Left renal pelvis (tissue), 4 donors: ENCODE results near the gene KRTAP22-1. TPM values are rescaled to one million over a fixed set of nuclear protein-coding genes. Genes with fewer than 3 reads are reported as not detected.

Experiments used
- DNase-seq, 4 donors: peaks; one replicate each; pipeline ENCODE4 v3.0.0-alpha.2; 2013; ENCODE audit warnings: low read depth in 4 of 4, low spot score in 3 of 4
- polyA plus RNA-seq, 4 donors: library from polyadenylated mRNA; unstranded; fragments of 120-200 nt; gene quantifications; one replicate each; pipeline ENCODE4 v1.2.1, GENCODE V29; 2013; ENCODE audit not compliant: insufficient read length in 4 of 4

Gene KRTAP22-1
- polyA plus RNA-seq = not detected

GRCh38 chr21:30600787-30601186, at the start of gene KRTAP22-1:
Gene KRTAP22-1, plus strand, starts transcription at chr21:30601087.
- no peak for DNase-seq

- DNase-seq = no peak
These were observed 48.1 kb upstream of the KRTAP22-1 start for GRCh38 chr21:30552782-30553181.

DNA sequence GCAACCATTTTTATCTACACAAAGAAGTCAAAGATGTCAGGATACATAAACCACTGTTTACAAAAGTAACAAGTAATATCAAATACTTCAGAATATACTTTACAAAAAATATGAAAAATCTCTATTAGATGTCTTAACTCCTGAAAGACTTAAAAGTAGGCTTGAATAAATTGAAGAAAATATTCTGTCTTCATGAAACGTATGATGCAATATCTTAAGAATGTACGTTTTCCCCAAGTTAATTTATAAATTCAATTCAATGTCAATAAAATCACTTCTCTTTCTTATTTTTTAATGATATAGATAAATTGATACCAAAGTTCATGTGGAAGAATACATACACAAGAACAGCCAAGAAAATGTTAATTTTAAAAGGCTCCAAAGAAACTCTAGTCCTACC, 45.8 kb upstream of the KRTAP22-1 start:
- DNase-seq = no peak

GRCh38 chr21:30561264-30561895, 39.5 kb upstream of the KRTAP22-1 start, which contains the start of gene KRTAP19-7:
Gene KRTAP19-7, minus strand, starts transcription at chr21:30561314. Its CDS starts 25 bp downstream, at chr21:30561289.
- no peak for DNase-seq

GRCh38 chr21:30561957-30562356, 38.9 kb upstream of the KRTAP22-1 start:
- no peak for DNase-seq

DNA sequence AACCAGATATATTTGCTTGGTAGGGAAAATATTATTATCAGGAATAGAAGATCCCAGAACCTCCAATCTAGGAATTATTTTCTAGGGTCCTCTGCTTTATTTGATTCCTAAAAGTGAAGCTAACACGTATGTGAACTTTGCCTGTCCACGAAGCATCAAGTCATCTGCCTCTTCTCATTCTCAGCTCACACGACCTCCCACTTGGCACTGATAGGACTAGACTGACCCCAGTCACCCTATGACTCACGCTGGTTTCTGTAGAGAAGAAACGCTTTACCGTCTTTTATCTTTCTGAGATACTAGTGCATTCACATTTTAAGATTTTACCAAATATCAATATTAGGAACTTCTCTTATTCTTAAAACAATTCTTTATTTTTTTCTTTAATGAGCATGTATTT, 37.8 kb upstream of the KRTAP22-1 start:
- no peak for DNase-seq

- DNase-seq = no peak
These were observed 37.3 kb upstream of the KRTAP22-1 start for GRCh38 chr21:30563630-30564029.

DNA sequence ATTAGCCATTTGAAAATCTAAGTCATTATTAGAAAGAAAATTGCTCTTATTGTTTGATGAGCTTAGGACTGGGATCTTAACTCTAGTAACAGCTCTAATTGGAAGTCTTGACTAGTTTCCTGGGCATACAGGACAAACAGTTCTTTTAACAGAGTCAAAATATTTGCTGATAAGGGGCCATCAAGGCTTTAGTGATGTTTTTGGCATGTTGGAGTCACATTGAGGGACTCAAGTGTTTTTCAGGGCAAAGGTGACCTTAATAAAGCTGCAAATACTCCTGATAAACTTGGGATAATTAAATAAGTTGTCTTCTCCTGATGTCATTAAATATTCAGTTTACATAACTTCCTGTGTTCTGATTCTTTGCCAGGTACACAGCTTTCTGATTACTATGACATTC, 33.3 kb upstream of the KRTAP22-1 start:
- no peak for DNase-seq

DNA sequence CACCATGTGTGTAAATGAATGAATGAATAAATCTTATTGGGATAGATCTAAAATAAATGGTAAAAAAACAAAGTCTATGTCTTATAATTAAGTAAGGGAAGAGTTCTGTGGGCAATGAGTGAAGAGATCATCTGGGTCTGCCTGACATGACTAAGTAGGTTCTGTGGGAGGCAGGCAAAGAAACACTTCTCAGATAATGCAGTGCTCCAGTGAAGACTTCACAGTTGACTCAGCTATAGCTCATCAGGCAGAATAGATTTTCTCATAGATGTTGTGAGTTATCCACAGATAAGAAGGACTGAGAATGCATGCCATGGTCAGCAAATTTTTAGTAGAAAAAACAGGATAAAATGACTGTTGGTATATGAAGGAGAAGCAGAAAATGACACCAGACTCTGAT, 23.1 kb upstream of the KRTAP22-1 start:
- no peak for DNase-seq

DNA sequence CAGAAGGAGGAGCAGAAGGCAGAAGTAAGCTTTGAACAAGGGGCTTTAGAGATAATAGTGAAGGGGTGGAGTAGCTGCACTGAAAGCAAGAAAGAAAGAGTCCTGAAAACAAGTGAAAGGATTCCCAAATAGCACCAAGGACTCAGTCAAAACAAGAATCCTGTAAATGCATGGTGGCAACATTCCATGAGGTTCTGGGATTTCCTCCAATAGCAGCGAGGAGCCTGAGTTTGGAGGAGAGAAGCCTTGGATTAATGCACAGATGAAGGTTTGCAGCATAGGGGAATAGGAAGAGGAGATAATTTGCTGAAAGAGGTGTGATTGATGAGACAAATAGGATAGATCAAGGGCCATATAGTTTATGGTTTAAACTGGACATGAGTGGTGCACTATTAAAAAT, 21.5 kb upstream of the KRTAP22-1 start:
- no peak for DNase-seq

DNA sequence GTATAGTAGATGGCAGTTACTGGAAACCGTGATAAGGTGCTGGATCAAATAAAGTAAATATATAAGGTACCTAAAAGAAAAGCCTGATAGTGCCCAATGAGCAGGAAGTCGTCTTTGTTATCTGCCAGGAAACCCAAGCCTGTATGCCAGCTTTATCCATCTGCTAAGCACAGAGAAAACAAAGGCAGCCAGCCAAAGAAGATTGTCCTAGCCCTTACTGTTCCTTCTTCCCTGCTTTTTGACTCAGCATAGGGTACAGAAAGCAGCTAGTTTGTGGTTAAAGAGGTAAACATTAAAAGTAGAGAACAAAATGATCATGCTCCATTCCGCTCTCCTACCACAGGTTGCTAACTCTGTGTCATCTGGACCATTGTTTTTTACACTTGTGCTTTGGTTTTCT, 20.8 kb upstream of the KRTAP22-1 start:
- no peak for DNase-seq

DNA sequence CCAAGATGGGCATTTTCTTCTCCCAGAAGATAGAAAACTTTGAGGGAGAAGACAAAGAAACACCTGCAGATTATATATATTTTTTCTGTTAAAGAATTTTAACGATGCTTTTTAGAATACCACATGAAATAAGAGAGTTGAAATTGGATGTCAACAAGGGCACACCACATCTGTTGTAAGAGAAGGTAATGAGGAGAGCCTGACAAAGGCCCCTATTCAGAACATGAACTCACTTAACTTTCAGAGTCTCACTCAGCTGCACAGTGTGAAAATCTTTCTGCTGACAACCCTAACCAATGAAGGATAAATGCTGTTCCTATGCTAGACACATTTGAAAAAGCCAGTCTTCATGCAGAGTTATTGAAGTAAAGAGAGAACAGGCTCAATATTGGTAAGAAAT, 18.0 kb upstream of the KRTAP22-1 start:
- DNase-seq = no peak

DNA sequence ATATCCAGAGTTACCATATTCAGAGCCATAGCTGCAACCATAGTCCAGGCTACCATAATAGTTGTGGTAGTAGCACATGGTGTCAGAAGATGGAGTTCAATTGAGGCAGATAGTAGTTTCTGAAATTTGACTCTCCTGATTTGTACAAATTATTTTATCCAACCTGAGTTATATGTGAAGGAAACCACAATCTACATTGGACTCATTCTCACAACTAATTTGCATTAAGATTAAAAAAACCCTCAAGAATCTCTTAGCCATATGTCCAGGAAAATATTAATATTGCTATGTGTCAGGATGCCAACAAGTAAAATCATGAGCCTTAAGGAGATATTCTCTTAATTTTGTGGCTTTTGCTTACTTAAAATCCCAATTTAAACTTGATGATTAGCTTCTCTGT, 10.6 kb upstream of the KRTAP22-1 start, which contains the start of gene KRTAP22-2:
KRTAP22-2 (minus strand) TSS at position 101 of the 400 bp plus-strand sequence.
- no peak for DNase-seq

DNA sequence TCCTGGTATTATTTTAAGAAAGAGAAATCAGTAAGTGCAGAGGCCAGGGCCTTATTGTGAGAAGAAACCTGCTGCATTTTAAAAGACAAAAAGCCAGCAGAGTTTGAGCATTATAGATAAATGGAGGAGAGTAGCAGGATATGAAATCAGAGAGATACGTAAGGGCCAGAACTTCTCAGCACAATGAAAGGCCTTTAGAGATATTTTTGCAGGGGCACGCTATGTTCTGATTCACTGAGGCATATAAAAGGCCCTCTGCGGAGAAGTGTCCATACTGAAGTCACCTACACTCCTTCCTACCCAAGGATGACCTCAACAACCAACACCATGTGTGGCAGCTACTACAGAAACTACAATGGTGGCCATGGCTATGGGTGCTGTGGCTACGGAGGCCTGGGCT, 8.7 kb upstream of the KRTAP22-1 start, which contains the start of gene KRTAP6-3:
KRTAP6-3 (plus strand) TSS at position 301 of the 400 bp plus-strand sequence; CDS start at position 307, 6 bp downstream.
- no peak for DNase-seq

- DNase-seq = no peak
These were observed 2.1 kb upstream of the KRTAP22-1 start, which contains the start of gene KRTAP6-2 for GRCh38 chr21:30598802-30599201. Gene KRTAP6-2, minus strand, starts transcription at chr21:30598902. Its CDS starts 28 bp downstream, at chr21:30598874.

DNA sequence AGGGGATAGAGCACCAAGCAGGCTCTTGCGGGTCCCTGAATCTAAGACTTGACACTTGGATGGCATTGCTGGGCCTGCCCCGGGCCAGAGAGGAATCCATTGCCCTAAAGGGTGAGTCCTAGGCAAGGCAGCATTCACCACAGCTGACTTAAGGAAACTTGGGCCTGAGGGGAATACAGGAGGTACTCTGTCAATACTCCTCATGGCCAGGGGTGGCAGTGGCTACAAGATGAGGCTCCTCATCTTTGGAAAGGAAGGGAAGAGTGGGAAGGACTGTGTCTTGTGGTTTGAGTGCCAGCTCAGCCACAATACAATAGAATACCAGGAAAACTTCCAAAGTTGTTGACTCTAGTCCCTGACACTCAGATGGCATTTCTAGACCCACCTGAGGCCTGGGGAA, 5.1 kb downstream of the KRTAP22-1 start:
- no peak for DNase-seq

GRCh38 chr21:30612132-30612531, 11.2 kb downstream of the KRTAP22-1 start:
- DNase-seq = no peak

DNA sequence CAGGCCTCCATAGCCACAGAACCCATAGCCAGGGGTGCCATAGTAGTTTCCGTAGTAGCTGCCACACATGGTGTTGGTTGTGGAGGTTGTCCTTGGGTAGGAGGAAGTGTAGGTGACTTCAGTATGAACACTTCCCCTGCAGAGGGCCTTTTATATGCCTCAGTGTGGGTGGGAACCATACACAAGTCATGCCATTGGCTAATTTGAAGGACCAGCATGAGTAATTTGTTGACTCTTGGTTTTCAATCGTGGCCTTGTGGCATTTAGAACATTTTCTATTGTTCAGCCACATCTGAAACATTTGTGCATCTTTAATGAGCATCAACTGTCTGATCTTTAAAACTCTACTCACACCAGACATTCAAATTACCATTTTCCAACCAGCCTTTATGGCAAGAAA, 12.9 kb downstream of the KRTAP22-1 start, which contains the start of gene KRTAP6-1:
KRTAP6-1 (minus strand) TSS at position 95 of the 400 bp plus-strand sequence; CDS start at position 69, 26 bp downstream.
- no peak for DNase-seq

DNA sequence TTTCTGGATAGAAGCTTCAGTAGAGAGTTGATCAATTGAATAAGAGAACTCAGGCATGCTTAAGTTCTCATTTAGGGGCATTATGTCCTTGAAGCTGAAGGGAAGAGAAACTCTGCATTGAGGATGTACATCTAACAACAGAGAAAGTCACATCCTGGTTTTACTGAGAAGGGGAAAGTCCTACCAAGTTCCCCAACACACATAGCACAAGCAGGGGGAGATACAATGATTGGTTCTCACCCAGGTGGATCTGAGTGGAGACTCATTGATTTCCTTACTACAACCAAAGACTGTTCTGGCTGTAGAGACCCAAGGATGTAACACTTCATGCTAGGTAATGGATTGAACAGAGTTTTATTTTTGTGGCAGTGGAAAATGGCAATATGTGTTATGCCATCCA, 14.3 kb downstream of the KRTAP22-1 start:
- no peak for DNase-seq

GRCh38 chr21:30616125-30616524, 15.2 kb downstream of the KRTAP22-1 start, which contains the start of gene KRTAP20-1:
Gene KRTAP20-1, plus strand, starts transcription at chr21:30616425. Its CDS starts 30 bp downstream, at chr21:30616455.
- no peak for DNase-seq

- DNase-seq = no peak
These were observed 19.2 kb downstream of the KRTAP22-1 start for GRCh38 chr21:30620080-30620479.

GRCh38 chr21:30620522-30620921, 19.6 kb downstream of the KRTAP22-1 start, which contains the start of gene KRTAP20-4:
Gene KRTAP20-4, plus strand, starts transcription at chr21:30620627.
- DNase-seq = no peak
